HEK293 (cell line): ENCODE measurements around the gene TAMALIN.

ENCODE experiments used
- CTCF ChIA-PET: fragments of 350-600 bp; formaldehyde crosslinking; extraction: SDS; loops from one replicate; lab custom pipeline; 2021; ENCODE audit warnings: antibody characterized with exemption; lab: Yijun Ruan, JAX
- POLR2A ChIA-PET: fragments of 300-600 bp; formaldehyde crosslinking; extraction: SDS; loops from one replicate; lab custom pipeline; 2020; ENCODE audit warnings: antibody characterized with exemption, inconsistent platforms; lab: Yijun Ruan, JAX
- H3K27ac ChIP-seq: fragments of 200-500 bp; sonication (Bioruptor generic); 2 replicates; pipeline ENCODE4 v1.5.1; 2014; ENCODE audit warnings: low read depth, low read length, control low read depth, inconsistent platforms; ENCODE audit errors: extremely low read depth
- H3K36me3 ChIP-seq, 2 experiments: fragments of 200-500 bp in 1 of 2; sonication (Bioruptor generic) in 1 of 2; 1 replicate in 1 of 2; 2 replicates in 1 of 2; pipeline ENCODE4 v1.5.1; 2014 to 2017; ENCODE audit warnings: inconsistent platforms in 2 of 2, low read length in 2 of 2; ENCODE audit not compliant: control insufficient read depth in 2 of 2, insufficient read depth in 1 of 2
- H3K4me1 ChIP-seq: fragments of 200-500 bp; sonication (Bioruptor generic); 2 replicates; pipeline ENCODE4 v1.5.1; 2014; ENCODE audit warnings: mild to moderate bottlenecking, low read length, inconsistent platforms; ENCODE audit not compliant: control insufficient read depth, insufficient read depth
- H3K4me3 ChIP-seq: 2 replicates; pipeline ENCODE4 v1.5.1; 2011; ENCODE audit warnings: low read depth, mild to moderate bottlenecking, control low read depth, low read length, moderate library complexity
- H3K9me3 ChIP-seq: fragments of 200-500 bp; sonication (Bioruptor generic); 2 replicates; pipeline ENCODE4 v1.5.1; 2014; ENCODE audit warnings: low read depth, low read length, inconsistent platforms; ENCODE audit not compliant: control insufficient read depth, insufficient read depth
- RBAK ChIP-seq: fragments of 450-650 bp; formaldehyde crosslinking; IDR thresholded peaks from 2 replicates; pipeline ENCODE4 v1.5.1; 2016; ENCODE audit warnings: missing biosample characterization, missing genetic modification characterization
- SCRT2 ChIP-seq: fragments of 450-650 bp; formaldehyde crosslinking; IDR thresholded peaks from 2 replicates; pipeline ENCODE4 v1.5.1; 2016; ENCODE audit warnings: missing biosample characterization, missing genetic modification characterization
- TRIM28 ChIP-seq: IDR thresholded peaks from 2 replicates; pipeline ENCODE4 v1.6.1; 2011; ENCODE audit warnings: low read length, control low read depth, borderline replicate concordance
- ZBTB48 ChIP-seq: fragments of 450-650 bp; formaldehyde crosslinking; IDR thresholded peaks from 2 replicates; pipeline ENCODE4 v1.5.1; 2016; ENCODE audit warnings: missing biosample characterization, missing genetic modification characterization
- ZNF133 ChIP-seq: fragments of 450-650 bp; formaldehyde crosslinking; IDR thresholded peaks from 2 replicates; pipeline ENCODE4 v1.5.1; 2016; ENCODE audit warnings: missing biosample characterization, missing genetic modification characterization
- ZNF221 ChIP-seq: fragments of 450-650 bp; formaldehyde crosslinking; IDR thresholded peaks from 2 replicates; pipeline ENCODE4 v1.5.1; 2017; ENCODE audit warnings: missing biosample characterization, missing genetic modification characterization, borderline replicate concordance
- ZNF223 ChIP-seq: fragments of 450-650 bp; formaldehyde crosslinking; IDR thresholded peaks from 2 replicates; pipeline ENCODE4 v1.5.1; 2016; ENCODE audit warnings: missing biosample characterization, missing genetic modification characterization
- ZNF248 ChIP-seq: fragments of 450-650 bp; formaldehyde crosslinking; IDR thresholded peaks from 2 replicates; pipeline ENCODE4 v1.5.1; 2017; ENCODE audit warnings: missing biosample characterization, missing genetic modification characterization
- ZNF394 ChIP-seq: fragments of 450-650 bp; formaldehyde crosslinking; IDR thresholded peaks from 2 replicates; pipeline ENCODE4 v1.5.1; 2016; ENCODE audit warnings: missing biosample characterization, missing genetic modification characterization, mild to moderate bottlenecking, moderate library complexity, borderline replicate concordance
- ZNF404 ChIP-seq: fragments of 450-650 bp; formaldehyde crosslinking; IDR thresholded peaks from 2 replicates; pipeline ENCODE4 v1.5.1; 2017; ENCODE audit warnings: missing biosample characterization, missing genetic modification characterization
- ZNF521 ChIP-seq: fragments of 450-650 bp; formaldehyde crosslinking; IDR thresholded peaks from 2 replicates; pipeline ENCODE4 v1.5.1; 2017; ENCODE audit warnings: missing biosample characterization, mild to moderate bottlenecking, missing genetic modification characterization
- TF ChIP-seq, protein P1 (sequence below): fragments of 450-650 bp; formaldehyde crosslinking; IDR thresholded peaks from 2 replicates; pipeline ENCODE4 v1.5.1; 2016; ENCODE audit warnings: missing biosample characterization, missing genetic modification characterization
- TF ChIP-seq, protein P2 (sequence below): fragments of 450-650 bp; formaldehyde crosslinking; IDR thresholded peaks from 2 replicates; pipeline ENCODE4 v1.5.1; 2017; ENCODE audit warnings: missing biosample characterization, missing genetic modification characterization
- TF ChIP-seq, protein P3 (sequence below): fragments of 450-650 bp; formaldehyde crosslinking; IDR thresholded peaks from 2 replicates; pipeline ENCODE4 v1.5.1; 2017; ENCODE audit warnings: missing biosample characterization, mild to moderate bottlenecking, missing genetic modification characterization, moderate library complexity
- TF ChIP-seq, protein P4 (sequence below): fragments of 450-650 bp; formaldehyde crosslinking; IDR thresholded peaks from 2 replicates; pipeline ENCODE4 v1.5.1; 2016; ENCODE audit warnings: missing biosample characterization, missing genetic modification characterization, low read depth
- TF ChIP-seq, protein P5 (sequence below): fragments of 450-650 bp; IDR thresholded peaks from 2 replicates; pipeline ENCODE4 v1.5.1; 2018; ENCODE audit warnings: missing biosample characterization, missing genetic modification characterization

The TAMALIN gene

DNA sequence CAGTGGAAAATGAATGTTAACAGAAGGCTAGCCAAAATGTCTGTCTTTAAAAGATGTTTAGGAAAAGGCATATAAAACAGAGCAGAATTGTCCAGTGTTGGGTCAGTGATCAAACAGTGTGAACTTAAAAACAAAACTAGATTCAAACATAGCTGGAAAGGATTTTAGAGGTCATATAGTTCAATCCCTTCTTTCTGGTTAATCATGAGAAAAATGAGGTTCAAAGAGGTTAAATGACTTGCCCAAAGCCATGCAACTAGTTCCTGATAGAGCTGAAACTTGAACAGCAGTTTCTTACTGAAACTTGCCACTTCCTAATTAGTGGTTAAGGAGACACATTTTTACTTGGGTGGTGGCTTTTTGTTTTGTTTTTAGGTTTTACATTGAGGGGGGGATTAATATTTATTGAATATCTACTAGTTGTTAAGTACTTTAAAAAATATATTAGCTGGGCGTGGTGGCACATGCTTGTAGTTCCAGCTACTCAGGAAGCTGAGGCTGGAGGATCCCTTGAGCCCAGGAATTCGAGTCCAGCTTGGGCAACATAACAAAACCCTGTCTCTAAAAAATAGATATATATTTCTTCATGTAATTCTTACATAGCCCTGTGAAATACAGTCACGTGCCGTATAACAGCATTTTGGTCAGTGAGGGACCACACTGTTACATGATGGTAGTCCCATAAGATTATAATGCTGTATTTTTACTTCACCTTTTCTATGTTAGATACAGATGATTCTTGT is 34.9 kb upstream of the TAMALIN start:
- Histone ChIP-seq H3K9me3 (no peaks in the 10 kb centered on the region), H3K4me1 (peaks cover 20% of the 10 kb centered on the region), H3K27ac (no peak overlapping the region), H3K36me3 (peaks cover 0 to 19% of the 10 kb centered on the region in 2 experiments; a peak in 1 of 3 replicates), H3K4me3 (no peak overlapping the region)
- ChIA-PET CTCF (interaction anchor here (0.6 to 3.8 kb wide), 12 partner anchors 10 to 1479 kb away, joined by 3 to 49 read pairs (median 6); no protein-coding TSS in a partner anchor), POLR2A (no interaction called here)
- TF ChIP-seq ZNF133 (tag by site-specific recombination): no peak
- TF ChIP-seq, protein P1, sequence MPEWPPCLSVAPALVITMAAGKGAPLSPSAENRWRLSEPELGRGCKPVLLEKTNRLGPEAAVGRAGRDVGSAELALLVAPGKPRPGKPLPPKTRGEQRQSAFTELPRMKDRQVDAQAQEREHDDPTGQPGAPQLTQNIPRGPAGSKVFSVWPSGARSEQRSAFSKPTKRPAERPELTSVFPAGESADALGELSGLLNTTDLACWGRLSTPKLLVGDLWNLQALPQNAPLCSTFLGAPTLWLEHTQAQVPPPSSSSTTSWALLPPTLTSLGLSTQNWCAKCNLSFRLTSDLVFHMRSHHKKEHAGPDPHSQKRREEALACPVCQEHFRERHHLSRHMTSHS (tag by site-specific recombination): no peak
- TF ChIP-seq SCRT2: peak; percentile 76; the same call in 1 of the 2 replicates
- TF ChIP-seq, protein P2, sequence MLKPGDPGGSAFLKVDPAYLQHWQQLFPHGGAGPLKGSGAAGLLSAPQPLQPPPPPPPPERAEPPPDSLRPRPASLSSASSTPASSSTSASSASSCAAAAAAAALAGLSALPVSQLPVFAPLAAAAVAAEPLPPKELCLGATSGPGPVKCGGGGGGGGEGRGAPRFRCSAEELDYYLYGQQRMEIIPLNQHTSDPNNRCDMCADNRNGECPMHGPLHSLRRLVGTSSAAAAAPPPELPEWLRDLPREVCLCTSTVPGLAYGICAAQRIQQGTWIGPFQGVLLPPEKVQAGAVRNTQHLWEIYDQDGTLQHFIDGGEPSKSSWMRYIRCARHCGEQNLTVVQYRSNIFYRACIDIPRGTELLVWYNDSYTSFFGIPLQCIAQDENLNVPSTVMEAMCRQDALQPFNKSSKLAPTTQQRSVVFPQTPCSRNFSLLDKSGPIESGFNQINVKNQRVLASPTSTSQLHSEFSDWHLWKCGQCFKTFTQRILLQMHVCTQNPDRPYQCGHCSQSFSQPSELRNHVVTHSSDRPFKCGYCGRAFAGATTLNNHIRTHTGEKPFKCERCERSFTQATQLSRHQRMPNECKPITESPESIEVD (tag by site-specific recombination): 0 out of 2 replicates have a peak, but pooled peaks have one; percentile 3

DNA sequence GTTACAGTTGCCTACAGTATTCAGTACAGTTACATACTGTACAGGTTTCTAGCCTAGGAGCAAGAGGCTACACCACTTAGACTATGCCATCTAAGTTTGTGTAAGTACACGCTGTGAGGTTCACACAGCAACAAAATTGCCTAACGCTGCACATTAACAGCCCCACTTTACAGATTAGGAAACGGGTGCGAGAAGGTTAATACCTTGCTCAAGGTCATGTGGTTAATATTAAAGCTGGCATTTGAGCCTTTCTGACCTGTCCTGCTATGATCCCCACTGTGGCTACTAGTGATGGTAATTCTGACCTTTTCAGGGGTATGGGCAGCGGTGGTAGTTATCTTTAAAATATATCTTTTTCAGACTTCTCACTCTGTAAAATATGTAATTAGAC is 34.3 kb upstream of the TAMALIN start:
- Histone ChIP-seq H3K36me3 (peaks cover 5 to 21% of the 10 kb centered on the region in 2 experiments; a peak in 2 of 3 replicates), H3K9me3 (no peaks in the 10 kb centered on the region), H3K4me3 (no peak overlapping the region), H3K4me1 (peaks cover 20% of the 10 kb centered on the region), H3K27ac (no peak overlapping the region)
- CTCF ChIA-PET: interaction anchor here (0.7 to 3.8 kb wide), 10 partner anchors 11 to 60 kb away, joined by 3 to 49 read pairs (median 12); no protein-coding TSS in a partner anchor
- POLR2A ChIA-PET: no interaction called here
- TF ChIP-seq ZNF404 (tag by site-specific recombination) (no peak), TRIM28 (no peak), ZNF248 (tag by site-specific recombination) (no peak), ZNF223 (tag by site-specific recombination) (no peak), ZNF221 (tag by site-specific recombination) (no peak), ZNF394 (tag by site-specific recombination) (no peak), RBAK (tag by site-specific recombination) (no peak), ZNF521 (tag by site-specific recombination) (no peak), ZBTB48 (tag by site-specific recombination) (no peak)
- TF ChIP-seq, protein P1 (tag by site-specific recombination): no peak
- TF ChIP-seq, protein P3, sequence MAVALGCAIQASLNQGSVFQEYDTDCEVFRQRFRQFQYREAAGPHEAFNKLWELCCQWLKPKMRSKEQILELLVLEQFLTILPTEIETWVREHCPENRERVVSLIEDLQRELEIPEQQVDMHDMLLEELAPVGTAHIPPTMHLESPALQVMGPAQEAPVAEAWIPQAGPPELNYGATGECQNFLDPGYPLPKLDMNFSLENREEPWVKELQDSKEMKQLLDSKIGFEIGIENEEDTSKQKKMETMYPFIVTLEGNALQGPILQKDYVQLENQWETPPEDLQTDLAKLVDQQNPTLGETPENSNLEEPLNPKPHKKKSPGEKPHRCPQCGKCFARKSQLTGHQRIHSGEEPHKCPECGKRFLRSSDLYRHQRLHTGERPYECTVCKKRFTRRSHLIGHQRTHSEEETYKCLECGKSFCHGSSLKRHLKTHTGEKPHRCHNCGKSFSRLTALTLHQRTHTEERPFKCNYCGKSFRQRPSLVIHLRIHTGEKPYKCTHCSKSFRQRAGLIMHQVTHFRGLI (tag by site-specific recombination): no peak
- TF ChIP-seq, protein P4, sequence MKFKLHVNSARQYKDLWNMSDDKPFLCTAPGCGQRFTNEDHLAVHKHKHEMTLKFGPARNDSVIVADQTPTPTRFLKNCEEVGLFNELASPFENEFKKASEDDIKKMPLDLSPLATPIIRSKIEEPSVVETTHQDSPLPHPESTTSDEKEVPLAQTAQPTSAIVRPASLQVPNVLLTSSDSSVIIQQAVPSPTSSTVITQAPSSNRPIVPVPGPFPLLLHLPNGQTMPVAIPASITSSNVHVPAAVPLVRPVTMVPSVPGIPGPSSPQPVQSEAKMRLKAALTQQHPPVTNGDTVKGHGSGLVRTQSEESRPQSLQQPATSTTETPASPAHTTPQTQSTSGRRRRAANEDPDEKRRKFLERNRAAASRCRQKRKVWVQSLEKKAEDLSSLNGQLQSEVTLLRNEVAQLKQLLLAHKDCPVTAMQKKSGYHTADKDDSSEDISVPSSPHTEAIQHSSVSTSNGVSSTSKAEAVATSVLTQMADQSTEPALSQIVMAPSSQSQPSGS (tag by site-specific recombination): no peak
- TF ChIP-seq, protein P5, sequence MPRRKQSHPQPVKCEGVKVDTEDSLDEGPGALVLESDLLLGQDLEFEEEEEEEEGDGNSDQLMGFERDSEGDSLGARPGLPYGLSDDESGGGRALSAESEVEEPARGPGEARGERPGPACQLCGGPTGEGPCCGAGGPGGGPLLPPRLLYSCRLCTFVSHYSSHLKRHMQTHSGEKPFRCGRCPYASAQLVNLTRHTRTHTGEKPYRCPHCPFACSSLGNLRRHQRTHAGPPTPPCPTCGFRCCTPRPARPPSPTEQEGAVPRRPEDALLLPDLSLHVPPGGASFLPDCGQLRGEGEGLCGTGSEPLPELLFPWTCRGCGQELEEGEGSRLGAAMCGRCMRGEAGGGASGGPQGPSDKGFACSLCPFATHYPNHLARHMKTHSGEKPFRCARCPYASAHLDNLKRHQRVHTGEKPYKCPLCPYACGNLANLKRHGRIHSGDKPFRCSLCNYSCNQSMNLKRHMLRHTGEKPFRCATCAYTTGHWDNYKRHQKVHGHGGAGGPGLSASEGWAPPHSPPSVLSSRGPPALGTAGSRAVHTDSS (tag by site-specific recombination): no peak
